ENCODE data around the gene TWF2. TPM values are rescaled to one million over a fixed set of nuclear protein-coding genes. Genes with fewer than 3 reads are reported as not detected.

TWF2 gene
- total RNA-seq, 6 donors from 2014 or later: 31.9 to 83.5 (median 66.6) TPM

- WGBS, 2 donors: 1 to 5% methylated on average over 23 to 54 of the region's 98 CpGs
- ATAC-seq (ENCODE audit: low FRiP score in 2 of 2) (peak; percentile 70 to 82), DNase-seq (peak; percentile 66 to 94)
- Histone ChIP-seq H3K4me1 (peaks cover 25 to 52% (median 30%) of the 10 kb centered on the region in 4 donors), H3K27me3 (no peaks in the 10 kb centered on the region), H3K4me3 (peak within 1 kb of the TSS; percentile 38 to 73 (median 66)), H3K27ac (peak within 1 kb of the TSS; percentile 86 to 97 (median 94)), H3K9me3 (no peaks in the 10 kb centered on the region), H3K36me3 (peaks cover 0 to 28% (median 12%) of the 10 kb centered on the region in 4 donors)
- TF ChIP-seq POLR2A (IDR thresholded peaks at IDR 0.05) (peak in 1 of 4 donors; percentile 54), CTCF (IDR thresholded peaks at IDR 0.05) (peak in 1 of 6 experiments; percentile 22), EP300 (IDR thresholded peaks at IDR 0.05) (no peak), POLR2AphosphoS5 (IDR thresholded peaks at IDR 0.05) (peak in 1 of 2 donors; percentile 10)
Measured at GRCh38 chr3:52245322-52246263, 6.6 kb upstream of the TWF2 start, which contains the start of gene PPM1M. PPM1M (plus strand) TSS chr3:52245759; CDS start chr3:52245825, 66 bp downstream.

- Histone ChIP-seq H3K4me3 (peak overlapping the region in 1 of 4 donors; percentile 72), H3K27me3 (no peaks in the 10 kb centered on the region), H3K4me1 (peaks cover 36 to 56% (median 39%) of the 10 kb centered on the region in 4 donors), H3K36me3 (peaks cover 0 to 12% (median 7%) of the 10 kb centered on the region in 4 donors), H3K27ac (peak overlapping the region; percentile 86 to 97 (median 94)), H3K9me3 (no peaks in the 10 kb centered on the region)
- TF ChIP-seq EP300 (IDR thresholded peaks at IDR 0.05): no peak
- TF ChIP-seq POLR2A (IDR thresholded peaks at IDR 0.05): peak in 1 of 4 donors; percentile 22
- ATAC-seq (ENCODE audit: low FRiP score in 2 of 2) (peak; percentile 7 to 54), DNase-seq (peak in 1 of 2 donors; percentile 73)
- 58 to 69% methylated on average over 6 to 9 of the region's 9 CpGs for WGBS, 2 donors
Measured at GRCh38 chr3:52243791-52244628, 5.1 kb upstream of the TWF2 start.

- no peak overlapping the region for H3K27ac ChIP-seq
Measured at GRCh38 chr3:52242039-52242438, 3.1 kb upstream of the TWF2 start.

GRCh38 chr3:52240886-52241370 lies 2.0 kb upstream of the TWF2 start:
- H3K36me3 ChIP-seq: no peaks in the 10 kb centered on the region
- peaks cover 43 to 62% (median 50%) of the 10 kb centered on the region in 4 donors for H3K4me1 ChIP-seq
- no peak for ATAC-seq (ENCODE audit: low FRiP score in 2 of 2)
- TF ChIP-seq CTCF (IDR thresholded peaks at IDR 0.05) (no peak), EP300 (IDR thresholded peaks at IDR 0.05) (no peak), POLR2A (IDR thresholded peaks at IDR 0.05) (no peak), POLR2AphosphoS5 (IDR thresholded peaks at IDR 0.05) (no peak)
- H3K27me3 ChIP-seq: no peaks in the 10 kb centered on the region
- DNase-seq: no peak
- 85 to 94% methylated on average over 4 of the region's 4 CpGs for WGBS, 2 donors
- H3K27ac ChIP-seq: peak overlapping the region in 1 of 4 donors; percentile 92
- H3K9me3 ChIP-seq: no peaks in the 10 kb centered on the region
- H3K4me3 ChIP-seq: no peak overlapping the region

More at GRCh38 chr3:52242039-52242438, 3.1 kb upstream of the TWF2 start:
- ATAC-seq (ENCODE audit: low FRiP score in 2 of 2) (no peak), DNase-seq (no peak)
- 94 to 95% methylated on average over 1 of the region's 1 CpG for WGBS, 2 donors
- H3K9me3 ChIP-seq: no peaks in the 10 kb centered on the region
- H3K27me3 ChIP-seq: no peaks in the 10 kb centered on the region
- H3K4me1 ChIP-seq: peaks cover 46 to 62% (median 49%) of the 10 kb centered on the region in 4 donors
- no peaks in the 10 kb centered on the region for H3K36me3 ChIP-seq
- no peak for TF ChIP-seq EP300 (IDR thresholded peaks at IDR 0.05)
- no peak for TF ChIP-seq POLR2AphosphoS5 (IDR thresholded peaks at IDR 0.05)
- no peak for TF ChIP-seq POLR2A (IDR thresholded peaks at IDR 0.05)
- TF ChIP-seq CTCF (IDR thresholded peaks at IDR 0.05): no peak
- no peak overlapping the region for H3K4me3 ChIP-seq

All from upper lobe of left lung (tissue), 6 donors.